LoVo (cell line): Measurements from ENCODE around the gene COL11A2.
A peak's percentile ranks its signal among the peaks of the same experiment; 100 is the strongest.

Experiments
- DNase-seq: peaks from one replicate; pipeline ENCODE4 v3.0.0-alpha.2; 2016; ENCODE audit warnings: low spot score

The COL11A2 gene

GRCh38 chr6:33171880-33172687 lies 20.2 kb downstream of the COL11A2 start:
- DNase-seq = no peak

- no peak for DNase-seq
Observed at GRCh38 chr6:33171016-33171879, 21.0 kb downstream of the COL11A2 start.

GRCh38 chr6:33170176-33171015 lies 21.9 kb downstream of the COL11A2 start:
- DNase-seq = no peak

- DNase-seq = no peak
Observed at GRCh38 chr6:33169291-33170175, 22.7 kb downstream of the COL11A2 start.

GRCh38 chr6:33168639-33169038 lies 23.6 kb downstream of the COL11A2 start:
- no peak for DNase-seq

GRCh38 chr6:33168284-33168601 lies 24.0 kb downstream of the COL11A2 start:
- no peak for DNase-seq

- DNase-seq = no peak
Observed at GRCh38 chr6:33167374-33168283, 24.6 kb downstream of the COL11A2 start.

GRCh38 chr6:33166811-33167210 lies 25.5 kb downstream of the COL11A2 start:
- DNase-seq = no peak

GRCh38 chr6:33166363-33166762 lies 25.9 kb downstream of the COL11A2 start:
- no peak for DNase-seq

GRCh38 chr6:33165581-33166258 lies 26.5 kb downstream of the COL11A2 start:
- no peak for DNase-seq

- DNase-seq = no peak
Observed at GRCh38 chr6:33164665-33165373, 27.4 kb downstream of the COL11A2 start.

- no peak for DNase-seq
Observed at GRCh38 chr6:33164176-33164575, 28.1 kb downstream of the COL11A2 start.

- no peak for DNase-seq
Observed at GRCh38 chr6:33163540-33163939, 28.7 kb downstream of the COL11A2 start.

- peak; percentile 76 for DNase-seq
Observed at GRCh38 chr6:33161354-33162331, 30.6 kb downstream of the COL11A2 start.

- peak; percentile 71 for DNase-seq
Observed at GRCh38 chr6:33160728-33161344, 31.4 kb downstream of the COL11A2 start.

- no peak for DNase-seq
Observed at GRCh38 chr6:33160096-33160495, 32.2 kb downstream of the COL11A2 start.

- no peak for DNase-seq
Observed at GRCh38 chr6:33156964-33157363, 35.3 kb downstream of the COL11A2 start.
